Spleen (tissue), 7 donors: ENCODE measurements around the gene KIF3A.

Source experiments
- CTCF ChIP-seq, 11 experiments: fragments of 200-600 bp in 7 of 11; fragments of 450-650 bp in 4 of 11; sonication (generic) in 4 of 11; IDR thresholded peaks in 8 of 11; conservative IDR thresholded peaks in 3 of 11; 1 replicate in 7 of 11; 2 replicates in 4 of 11; pipeline versions ENCODE4 v1.4.0 to v1.8.0; 2016 to 2021; ENCODE audit warnings: antibody characterized with exemption in 11 of 11, inconsistent platforms in 4 of 11, mild to moderate bottlenecking in 1 of 11
- POLR2A ChIP-seq, 3 donors: fragments of 450-650 bp; IDR thresholded peaks; one replicate each; pipeline ENCODE4 v1.5.1; 2017; ENCODE audit warnings: antibody characterized with exemption in 3 of 3, mild to moderate bottlenecking in 1 of 3
- POLR2AphosphoS5 ChIP-seq, 3 donors: sonication (generic); formaldehyde crosslinking; IDR thresholded peaks; one replicate each; pipeline ENCODE4 v1.5.1; 2017; ENCODE audit warnings: antibody characterized with exemption in 3 of 3
- donor health status: DM: no; HTN: no; CAD: no; lungs with moderate emphysema.
- donor health status: DM: no; HTN: no; CAD: no.
- donor health status: DM: no; HTN: no; CAD: no.

GRCh38 chr5:132678735-132679134 is 58.6 kb downstream of the KIF3A start:
- no peak for TF ChIP-seq CTCF (IDR thresholded peaks at IDR 0.05 in 8 of 11, conservative IDR thresholded peaks at IDR 0.05 in 3 of 11)
- TF ChIP-seq POLR2A (IDR thresholded peaks at IDR 0.05): no peak
- no peak for TF ChIP-seq POLR2AphosphoS5 (IDR thresholded peaks at IDR 0.05)
